Panc1 (cell line): ENCODE data around the gene ZNF346. TPM values are rescaled to one million over a fixed set of nuclear protein-coding genes. Genes with fewer than 3 reads are reported as not detected.
A peak's percentile ranks its signal among the peaks of the same experiment; 100 is the strongest.

Experiments
- ATAC-seq: fragments of 200-7000 bp; cut with Tn5 transposase; 2 replicates; pipeline ENCODE4 v1.9.1; 2020; ENCODE audit warnings: mild to moderate bottlenecking, moderate library complexity
- Bru-seq: library from RNA; stranded (reverse); fragments of 400-500 nt; gene quantifications from one replicate; lab custom pipeline; 2021; lab: Mats Ljungman, UMichigan
- BruChase-seq, 2 experiments: library from RNA; stranded (reverse); fragments of 400-500 nt; gene quantifications; one replicate each; lab custom pipeline; 2021; lab: Mats Ljungman, UMichigan
- BruUV-seq: library from RNA; stranded (reverse); fragments of 400-500 nt; replicated peaks from 2 replicates; lab custom pipeline; 2021; lab: Mats Ljungman, UMichigan
- CTCF ChIA-PET: fragments of 300-600 bp; sonication (Branson Sonifier 250); formaldehyde crosslinking; loops from one replicate; lab custom pipeline; 2022; ENCODE audit warnings: antibody characterized with exemption; lab: Charles Lee
- POLR2A ChIA-PET: fragments of 300-600 bp; sonication (Branson Sonifier 250); formaldehyde crosslinking; loops from one replicate; lab custom pipeline; 2022; ENCODE audit warnings: antibody characterized with exemption; lab: Charles Lee
- DNase-seq: peaks from one replicate; pipeline ENCODE4 v3.0.0-alpha.2; 2010; ENCODE audit warnings: low read depth, low spot score
- H3K27ac ChIP-seq: 2 replicates; pipeline ENCODE4 v1.5.1; 2011; ENCODE audit warnings: mild to moderate bottlenecking, low read length, inconsistent platforms
- H3K27me3 ChIP-seq: fragments of 200-500 bp; sonication (Bioruptor generic); 2 replicates; pipeline ENCODE4 v1.6.0; 2014; ENCODE audit warnings: low read length, inconsistent platforms; ENCODE audit not compliant: control insufficient read depth, insufficient read depth
- H3K36me3 ChIP-seq: fragments of 200-500 bp; sonication (Bioruptor generic); 2 replicates; pipeline ENCODE4 v1.5.1; 2014; ENCODE audit warnings: inconsistent platforms, mild to moderate bottlenecking, low read length, moderate library complexity; ENCODE audit not compliant: control insufficient read depth, insufficient read depth
- H3K4me1 ChIP-seq: 2 replicates; pipeline ENCODE4 v1.5.1; 2011; ENCODE audit warnings: inconsistent platforms, mild to moderate bottlenecking, low read length, moderate library complexity; ENCODE audit not compliant: control insufficient read depth, insufficient read depth
- H3K4me3 ChIP-seq, 2 experiments: 2 replicates each; pipeline ENCODE4 v1.5.1; 2011 to 2012; ENCODE audit warnings: low read depth in 2 of 2, low read length in 2 of 2, mild to moderate bottlenecking in 2 of 2, inconsistent platforms in 1 of 2, moderate library complexity in 1 of 2
- H3K9me3 ChIP-seq: fragments of 200-500 bp; sonication (Bioruptor generic); 2 replicates; pipeline ENCODE4 v1.5.1; 2014; ENCODE audit warnings: low read depth, mild to moderate bottlenecking, inconsistent platforms, low read length, moderate library complexity; ENCODE audit not compliant: control insufficient read depth, insufficient read depth
- POLR2AphosphoS5 ChIP-seq: IDR thresholded peaks from 2 replicates; pipeline ENCODE4 v1.6.1; 2012; ENCODE audit warnings: mild to moderate bottlenecking, low read depth, low read length, moderate library complexity
- SIN3A ChIP-seq: IDR thresholded peaks from 2 replicates; pipeline ENCODE4 v1.6.1; 2012; ENCODE audit warnings: low read depth, mild to moderate bottlenecking, low read length, moderate library complexity, borderline replicate concordance; ENCODE audit not compliant: insufficient read depth
- TCF7L2 ChIP-seq: IDR thresholded peaks from 2 replicates; pipeline ENCODE4 v1.6.1; 2011; ENCODE audit warnings: mild to moderate bottlenecking, low read depth, low read length, inconsistent platforms
- in situ Hi-C: cut with HindIII; loops from 2 replicates; pipeline ENCODE4 v1.10.0; 2016; ENCODE audit warnings: low sequenced_read_pairs, low pct_unique_long_range_greater_than_20kb
- intact Hi-C: fragments of 100-400 bp; cut with micrococcal nuclease; formaldehyde crosslinking; loops from one replicate; pipeline ENCODE4 v1.10.0; 2022; ENCODE audit not compliant: unreplicated experiment
- long read RNA-seq: library from polyadenylated mRNA; unstranded; transcript quantifications from one replicate; pipeline ENCODE4 v2.0.0, GENCODE V29; 2021; ENCODE audit not compliant: unreplicated experiment
- polyA plus RNA-seq: library from polyadenylated mRNA; unstranded; fragments of >200 nt; gene quantifications from one replicate; pipeline ENCODE4 v1.2.1, GENCODE V29; 2012; ENCODE audit warnings: missing spikeins; ENCODE audit not compliant: insufficient read length
- total RNA-seq: library from RNA; stranded (reverse); gene quantifications from one replicate; pipeline ENCODE4 v1.2.1, GENCODE V29; 2021; ENCODE audit not compliant: unreplicated experiment
- TF ChIP-seq, protein P1 (sequence below), 2 experiments: IDR thresholded peaks; 2 replicates each; pipeline ENCODE4 v1.6.1; 2011 to 2012; ENCODE audit warnings: low read depth in 2 of 2, control low read depth in 1 of 2, low read length in 1 of 2, mild to moderate bottlenecking in 1 of 2, moderate library complexity in 1 of 2; ENCODE audit not compliant: insufficient read depth in 1 of 2
- TF ChIP-seq, protein P2 (sequence below): fragments of 450-650 bp; IDR thresholded peaks from 2 replicates; pipeline ENCODE4 v1.5.1; 2017; ENCODE audit warnings: mild to moderate bottlenecking

ZNF346 gene, protein sequence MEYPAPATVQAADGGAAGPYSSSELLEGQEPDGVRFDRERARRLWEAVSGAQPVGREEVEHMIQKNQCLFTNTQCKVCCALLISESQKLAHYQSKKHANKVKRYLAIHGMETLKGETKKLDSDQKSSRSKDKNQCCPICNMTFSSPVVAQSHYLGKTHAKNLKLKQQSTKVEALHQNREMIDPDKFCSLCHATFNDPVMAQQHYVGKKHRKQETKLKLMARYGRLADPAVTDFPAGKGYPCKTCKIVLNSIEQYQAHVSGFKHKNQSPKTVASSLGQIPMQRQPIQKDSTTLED
- total RNA-seq (21.3 TPM), Bru-seq, nascent RNA (percentile 74 among the genes with signal in this experiment), BruChase-seq, experiment 1, labeled RNA remaining after a 2-hour chase (percentile 83 among the genes with signal in this experiment), BruChase-seq, experiment 2, labeled RNA remaining after a 6-hour chase (percentile 78 among the genes with signal in this experiment)
- polyA plus RNA-seq, result 12.0 TPM
- long read RNA-seq, transcript ZNF346-201 (7 exons, 2,314 nt), result major isoform, 12 of 28 reads
- long read RNA-seq, partial matches to known transcripts, result 4 of 28 reads
- long read RNA-seq, other reads (novel, unspliced or antisense), result 9 of 28 reads

DNA sequence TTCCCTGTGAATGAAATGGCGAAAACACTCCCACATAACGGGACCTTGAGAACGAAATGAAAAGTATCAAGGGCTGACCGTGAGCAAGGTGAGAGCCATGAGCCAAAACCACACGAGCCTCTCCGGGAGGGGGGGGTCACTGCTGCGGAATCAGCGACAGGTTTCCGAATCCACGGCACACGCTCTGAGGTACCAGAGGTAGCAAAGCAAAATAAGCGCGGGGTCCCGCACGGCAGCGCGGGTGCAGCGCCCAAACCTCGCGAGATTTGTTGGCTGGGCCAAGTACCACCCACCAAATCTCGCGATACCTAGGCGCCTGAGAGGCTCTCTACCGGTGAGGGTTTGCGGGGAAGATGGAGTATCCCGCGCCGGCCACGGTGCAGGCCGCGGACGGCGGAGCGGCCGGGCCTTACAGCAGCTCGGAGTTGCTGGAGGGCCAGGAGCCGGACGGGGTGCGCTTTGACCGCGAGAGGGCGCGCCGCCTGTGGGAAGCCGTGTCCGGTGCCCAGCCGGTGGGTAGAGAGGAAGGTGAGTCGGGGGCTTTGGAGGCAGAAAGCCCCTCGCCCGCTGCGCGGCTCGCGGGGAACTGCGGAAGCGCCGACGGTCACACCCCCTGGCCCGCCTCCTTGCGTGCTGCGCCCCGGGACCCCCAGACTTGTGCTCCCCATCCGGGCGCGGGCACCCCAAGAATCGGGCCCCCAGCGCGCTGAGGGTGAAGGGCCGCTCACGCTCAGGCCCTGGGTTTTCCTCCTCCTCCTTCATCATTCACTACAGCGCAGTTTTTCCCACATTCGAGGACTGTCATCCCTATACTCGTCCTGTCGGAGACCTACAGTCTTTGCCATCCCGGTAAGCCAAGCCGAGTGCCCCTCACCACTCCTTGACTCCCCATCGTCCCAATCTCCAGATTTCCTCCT lies at the start of gene ZNF346:
TSS of gene ZNF346 (plus strand) at position 311 of the 917 bp plus-strand sequence. CDS start at position 354, 43 bp downstream.
- intact Hi-C loops, result no loop called here

DNA sequence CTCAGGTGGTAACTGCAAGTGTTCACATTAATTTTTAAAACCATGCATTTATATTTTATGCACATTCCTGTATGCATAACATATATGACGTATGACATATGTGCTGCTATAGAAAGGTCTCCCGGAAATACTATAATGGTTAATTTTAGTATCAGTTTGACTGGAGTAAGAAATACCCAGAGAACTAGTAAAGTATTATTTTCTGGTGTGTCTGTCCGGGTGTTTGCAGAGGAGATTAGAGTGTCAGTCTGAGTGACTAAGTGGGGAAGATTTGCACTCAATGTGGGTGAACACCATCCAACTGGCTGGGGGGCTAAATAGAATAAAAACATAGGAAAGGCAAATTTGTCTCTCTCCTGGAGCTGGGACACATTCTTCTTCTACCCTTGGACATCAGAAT lies 42.8 kb upstream of the ZNF346 start:
- H3K27me3 ChIP-seq, result no peaks in the 10 kb centered on the region
- TF ChIP-seq, protein P1, sequence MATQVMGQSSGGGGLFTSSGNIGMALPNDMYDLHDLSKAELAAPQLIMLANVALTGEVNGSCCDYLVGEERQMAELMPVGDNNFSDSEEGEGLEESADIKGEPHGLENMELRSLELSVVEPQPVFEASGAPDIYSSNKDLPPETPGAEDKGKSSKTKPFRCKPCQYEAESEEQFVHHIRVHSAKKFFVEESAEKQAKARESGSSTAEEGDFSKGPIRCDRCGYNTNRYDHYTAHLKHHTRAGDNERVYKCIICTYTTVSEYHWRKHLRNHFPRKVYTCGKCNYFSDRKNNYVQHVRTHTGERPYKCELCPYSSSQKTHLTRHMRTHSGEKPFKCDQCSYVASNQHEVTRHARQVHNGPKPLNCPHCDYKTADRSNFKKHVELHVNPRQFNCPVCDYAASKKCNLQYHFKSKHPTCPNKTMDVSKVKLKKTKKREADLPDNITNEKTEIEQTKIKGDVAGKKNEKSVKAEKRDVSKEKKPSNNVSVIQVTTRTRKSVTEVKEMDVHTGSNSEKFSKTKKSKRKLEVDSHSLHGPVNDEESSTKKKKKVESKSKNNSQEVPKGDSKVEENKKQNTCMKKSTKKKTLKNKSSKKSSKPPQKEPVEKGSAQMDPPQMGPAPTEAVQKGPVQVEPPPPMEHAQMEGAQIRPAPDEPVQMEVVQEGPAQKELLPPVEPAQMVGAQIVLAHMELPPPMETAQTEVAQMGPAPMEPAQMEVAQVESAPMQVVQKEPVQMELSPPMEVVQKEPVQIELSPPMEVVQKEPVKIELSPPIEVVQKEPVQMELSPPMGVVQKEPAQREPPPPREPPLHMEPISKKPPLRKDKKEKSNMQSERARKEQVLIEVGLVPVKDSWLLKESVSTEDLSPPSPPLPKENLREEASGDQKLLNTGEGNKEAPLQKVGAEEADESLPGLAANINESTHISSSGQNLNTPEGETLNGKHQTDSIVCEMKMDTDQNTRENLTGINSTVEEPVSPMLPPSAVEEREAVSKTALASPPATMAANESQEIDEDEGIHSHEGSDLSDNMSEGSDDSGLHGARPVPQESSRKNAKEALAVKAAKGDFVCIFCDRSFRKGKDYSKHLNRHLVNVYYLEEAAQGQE (IDR thresholded peaks at IDR 0.05; ENCODE audit: insufficient read depth in 1 of 2, low read depth in 2 of 2, low read length in 1 of 2), result no peak
- BruUV-seq, result no TSS peak
- POLR2A ChIA-PET, result no interaction called here
- H3K36me3 ChIP-seq, result peaks cover 6% of the 10 kb centered on the region; the same call in 1 of the 2 replicates
- CTCF ChIA-PET, result no interaction called here
- no peaks in the 10 kb centered on the region for H3K9me3 ChIP-seq
- H3K4me3 ChIP-seq, result no peak overlapping the region
- in situ Hi-C loops (no loop called here), intact Hi-C loops (no loop called here)
- no peak overlapping the region for H3K27ac ChIP-seq
- no peak for ATAC-seq
- DNase-seq, result no peak
- no peaks in the 10 kb centered on the region for H3K4me1 ChIP-seq

More for the DNA sequence above, at the start of gene ZNF346:
- BruUV-seq, result TSS peak; percentile 85
- ChIA-PET CTCF (no interaction called here), POLR2A (no interaction called here)
- H3K9me3 ChIP-seq, result no peaks in the 10 kb centered on the region
- TF ChIP-seq, protein P2, sequence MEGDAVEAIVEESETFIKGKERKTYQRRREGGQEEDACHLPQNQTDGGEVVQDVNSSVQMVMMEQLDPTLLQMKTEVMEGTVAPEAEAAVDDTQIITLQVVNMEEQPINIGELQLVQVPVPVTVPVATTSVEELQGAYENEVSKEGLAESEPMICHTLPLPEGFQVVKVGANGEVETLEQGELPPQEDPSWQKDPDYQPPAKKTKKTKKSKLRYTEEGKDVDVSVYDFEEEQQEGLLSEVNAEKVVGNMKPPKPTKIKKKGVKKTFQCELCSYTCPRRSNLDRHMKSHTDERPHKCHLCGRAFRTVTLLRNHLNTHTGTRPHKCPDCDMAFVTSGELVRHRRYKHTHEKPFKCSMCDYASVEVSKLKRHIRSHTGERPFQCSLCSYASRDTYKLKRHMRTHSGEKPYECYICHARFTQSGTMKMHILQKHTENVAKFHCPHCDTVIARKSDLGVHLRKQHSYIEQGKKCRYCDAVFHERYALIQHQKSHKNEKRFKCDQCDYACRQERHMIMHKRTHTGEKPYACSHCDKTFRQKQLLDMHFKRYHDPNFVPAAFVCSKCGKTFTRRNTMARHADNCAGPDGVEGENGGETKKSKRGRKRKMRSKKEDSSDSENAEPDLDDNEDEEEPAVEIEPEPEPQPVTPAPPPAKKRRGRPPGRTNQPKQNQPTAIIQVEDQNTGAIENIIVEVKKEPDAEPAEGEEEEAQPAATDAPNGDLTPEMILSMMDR, result no peak; the same call in 1 of the 2 replicates
- peak; percentile 87; the same call in 1 of the 2 replicates for TF ChIP-seq SIN3A
- TF ChIP-seq, protein P1 (IDR thresholded peaks at IDR 0.05; ENCODE audit: insufficient read depth in 1 of 2, low read depth in 2 of 2, low read length in 1 of 2), result no peak
- TF ChIP-seq TCF7L2, result no peak
- peak; percentile 94 for TF ChIP-seq POLR2AphosphoS5
- peaks cover 13% of the 10 kb centered on the region; the same call in 1 of the 2 replicates for H3K4me1 ChIP-seq
- DNase-seq, result peak; percentile 67
- in situ Hi-C loops, result no loop called here
- peak within 1 kb of the TSS; percentile 92 for H3K27ac ChIP-seq
- H3K27me3 ChIP-seq, result no peaks in the 10 kb centered on the region
- H3K4me3 ChIP-seq, result peak within 1 kb of the TSS; percentile 79 to 86
- H3K36me3 ChIP-seq, result peaks cover 4% of the 10 kb centered on the region; the same call in 1 of the 2 replicates
- ATAC-seq, result peak; percentile 97
